NCI-H146 treated with DMSO at 0.1 percent for 48 hours (cell line): Measurements from ENCODE around the gene RAP2C.
"Not testable (repeated sequence)": the region's sequence is repeated elsewhere in the genome, so short reads cannot be mapped to it uniquely, and the experiment has no call there.

Experiments
- DNase-seq: peaks from one replicate; lab custom pipeline; 2025; ENCODE audit not compliant: unreplicated experiment; lab: John Stamatoyannopoulos, UW

Gene RAP2C

DNA sequence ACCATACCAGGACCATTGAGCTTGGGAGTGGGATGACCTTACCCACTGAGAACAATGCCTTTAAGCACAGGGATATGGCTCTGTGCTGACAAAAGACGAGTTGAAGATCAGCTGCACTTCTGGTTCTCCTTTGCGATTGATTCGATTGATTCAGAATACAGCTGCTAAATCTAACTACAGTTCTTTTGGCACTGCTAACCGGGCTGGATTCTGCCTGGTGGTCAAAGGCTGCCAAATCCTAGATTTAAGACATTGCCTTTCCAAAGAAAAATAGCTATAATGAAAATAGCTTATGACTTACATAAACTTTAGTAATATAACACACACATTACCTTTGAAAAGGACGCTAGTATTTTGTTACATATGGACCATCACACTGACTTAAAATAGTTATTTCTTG is 18.3 kb downstream of the RAP2C start:
- no peak for DNase-seq

DNA sequence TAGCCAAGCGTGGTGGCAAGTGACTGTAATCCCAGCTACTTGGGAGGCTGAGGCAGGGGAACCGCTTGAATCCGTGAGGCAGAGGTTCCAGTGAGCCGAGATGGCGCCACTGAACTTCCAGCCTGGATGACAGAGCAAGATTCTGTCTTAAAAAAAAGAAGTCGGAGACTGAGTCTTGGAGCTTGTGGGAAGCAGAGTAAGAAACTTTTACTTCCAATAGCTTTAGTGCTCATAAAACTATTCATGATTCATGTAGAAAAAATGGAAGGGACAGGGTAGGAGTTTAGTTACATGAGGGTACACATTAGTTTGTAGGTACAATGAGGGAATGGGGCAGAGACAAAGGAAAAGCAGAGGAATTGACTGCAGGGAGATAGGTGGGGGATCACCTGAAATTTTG is 19.3 kb downstream of the RAP2C start:
- no peak for DNase-seq

DNA sequence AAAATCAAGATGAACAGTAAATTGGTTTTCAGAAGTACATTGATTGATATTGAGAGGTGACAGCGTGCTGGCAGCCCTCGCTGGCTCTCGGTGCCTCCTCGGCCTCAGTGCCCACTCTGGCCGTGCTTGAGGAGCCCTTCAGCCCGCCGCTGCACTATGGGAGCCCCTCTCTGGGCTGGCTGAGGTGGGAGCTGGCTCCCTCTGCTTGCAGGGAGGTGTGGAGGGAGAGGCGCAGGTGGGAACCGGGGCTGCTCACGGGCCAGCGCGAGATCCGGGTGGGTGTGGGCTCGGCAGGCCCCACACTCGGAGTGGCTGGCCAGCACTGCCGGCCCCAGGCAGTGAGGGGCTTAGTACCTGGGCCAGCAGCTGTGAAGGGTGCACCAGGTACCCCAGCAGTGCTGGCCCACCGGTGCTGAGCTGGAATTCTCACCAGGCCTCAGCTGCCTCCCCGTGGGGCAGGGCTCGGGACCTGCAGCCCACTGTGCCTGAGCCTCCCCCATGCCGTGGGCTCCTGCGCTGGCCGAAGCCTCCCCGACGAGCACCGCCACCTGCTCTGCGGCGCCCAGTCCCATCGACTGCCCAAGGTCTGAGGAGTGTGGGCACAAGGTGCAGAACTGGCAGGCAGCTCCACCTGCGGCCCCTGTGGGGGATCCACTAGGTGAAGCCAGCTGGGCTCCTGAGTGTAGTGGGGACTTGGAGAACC is 25.2 kb downstream of the RAP2C start:
- DNase-seq: no peak

DNA sequence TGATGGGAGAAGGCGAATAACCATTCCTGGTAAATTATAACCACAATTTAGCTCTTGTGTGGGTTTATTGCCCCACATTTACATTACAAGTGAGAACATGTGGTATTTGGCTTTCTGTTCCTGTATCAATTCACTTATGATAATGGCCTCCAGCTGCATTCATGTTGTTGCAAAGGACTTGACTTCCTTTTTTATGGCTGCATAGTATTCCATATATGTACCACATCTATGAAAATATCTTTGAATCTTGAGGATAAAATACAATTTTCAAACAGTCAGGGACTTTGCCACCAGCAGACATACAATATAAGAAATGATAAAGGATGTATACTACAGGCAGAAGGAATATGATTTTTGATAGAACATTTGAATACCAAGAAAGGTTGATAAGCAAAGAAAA is 27.3 kb downstream of the RAP2C start:
- DNase-seq: no peak

DNA sequence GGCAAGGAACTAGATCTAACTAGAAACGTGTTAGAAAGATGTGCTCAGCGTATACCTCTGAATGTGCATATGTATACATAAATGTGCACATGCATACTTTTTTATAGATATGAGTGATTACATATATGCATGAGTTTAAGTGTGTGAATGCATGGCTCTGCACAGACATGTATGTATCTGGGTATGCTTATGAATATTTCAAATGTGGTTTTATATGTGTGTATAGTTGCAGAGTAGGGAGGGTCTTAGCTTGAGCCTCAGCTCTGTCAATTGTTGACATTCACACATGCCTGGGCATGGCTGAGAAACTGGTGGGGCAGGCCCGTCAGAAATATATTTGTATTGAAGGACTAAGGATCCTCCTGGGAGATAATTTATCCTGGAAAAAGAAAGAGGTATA is 31.1 kb downstream of the RAP2C start:
- DNase-seq: no peak

DNA sequence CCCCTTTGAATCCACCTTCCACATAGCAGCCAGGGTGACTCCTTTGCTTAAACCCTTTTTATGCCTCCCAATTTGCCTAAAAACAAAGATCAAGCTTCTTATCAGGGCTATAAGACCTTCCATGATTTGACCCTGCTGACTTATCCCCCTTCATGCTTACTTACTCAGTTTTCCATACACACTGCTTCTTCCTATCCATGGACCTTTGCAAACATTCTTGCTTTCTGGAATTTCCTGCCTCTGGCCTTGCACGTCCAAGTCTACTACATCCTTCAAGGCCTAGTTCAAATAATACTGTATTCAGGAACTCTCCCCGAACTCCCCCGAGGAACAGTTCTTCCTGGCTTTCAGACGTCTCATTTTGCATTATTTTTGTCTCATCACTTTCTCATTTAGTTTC is 31.8 kb downstream of the RAP2C start:
- no peak for DNase-seq

DNA sequence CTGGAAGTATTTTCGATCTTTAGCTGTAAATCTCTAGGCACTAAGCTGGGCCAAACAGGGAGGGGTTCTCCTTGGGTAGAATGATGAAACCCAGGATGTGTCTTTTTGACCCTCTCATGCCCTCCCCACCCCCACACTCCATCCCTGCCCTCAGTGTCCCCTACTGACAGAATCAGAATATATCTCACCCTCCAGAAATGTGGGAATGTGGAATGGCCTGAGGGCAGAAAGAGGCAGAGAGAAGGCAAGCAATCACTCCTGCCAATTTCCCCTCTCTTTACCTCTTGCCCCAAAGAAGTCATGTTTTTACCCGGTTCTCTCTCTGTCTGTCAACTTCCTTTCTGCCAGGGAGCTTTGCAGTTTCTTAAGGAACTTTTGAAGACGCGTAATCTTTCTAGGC is 34.4 kb downstream of the RAP2C start:
- no peak for DNase-seq

DNA sequence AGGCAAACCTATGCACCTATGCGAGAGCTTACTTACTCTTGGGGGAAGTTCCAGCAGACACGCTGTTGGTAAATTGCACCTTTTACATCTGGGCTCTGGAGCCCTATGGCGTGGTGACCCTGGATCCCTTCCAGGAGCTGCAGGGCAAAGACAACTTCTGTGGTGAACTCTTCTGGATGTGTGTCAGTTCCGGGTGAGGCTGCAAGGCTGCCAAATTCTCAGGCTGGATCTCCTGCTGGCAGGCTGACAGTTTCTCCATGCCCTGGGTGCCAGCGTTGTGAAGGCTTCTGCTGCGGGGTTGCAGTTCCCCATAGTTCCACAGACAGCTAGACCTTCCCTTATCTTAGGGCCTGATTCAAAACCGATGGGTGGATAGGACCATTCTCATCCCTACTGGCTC is 37.9 kb downstream of the RAP2C start:
- no peak for DNase-seq

DNA sequence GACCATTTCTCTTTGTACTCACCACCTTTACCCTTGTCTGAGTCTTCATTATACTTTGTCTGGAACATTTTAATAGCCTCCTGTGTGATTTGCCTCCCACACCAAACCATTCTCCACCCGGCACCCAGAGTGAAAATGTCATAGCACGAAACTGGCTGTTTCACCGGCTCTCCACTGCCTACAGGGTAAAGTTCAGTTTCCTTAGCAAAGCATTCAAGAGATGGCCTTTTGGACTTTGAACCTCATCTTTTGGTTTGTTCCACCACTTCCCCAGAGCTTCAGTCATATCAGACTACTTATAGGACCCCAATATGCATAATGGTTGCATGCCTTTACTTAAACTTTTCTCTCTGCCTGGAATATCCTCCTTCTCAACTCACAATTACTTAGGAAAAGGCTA is 38.3 kb downstream of the RAP2C start:
- no peak for DNase-seq

DNA sequence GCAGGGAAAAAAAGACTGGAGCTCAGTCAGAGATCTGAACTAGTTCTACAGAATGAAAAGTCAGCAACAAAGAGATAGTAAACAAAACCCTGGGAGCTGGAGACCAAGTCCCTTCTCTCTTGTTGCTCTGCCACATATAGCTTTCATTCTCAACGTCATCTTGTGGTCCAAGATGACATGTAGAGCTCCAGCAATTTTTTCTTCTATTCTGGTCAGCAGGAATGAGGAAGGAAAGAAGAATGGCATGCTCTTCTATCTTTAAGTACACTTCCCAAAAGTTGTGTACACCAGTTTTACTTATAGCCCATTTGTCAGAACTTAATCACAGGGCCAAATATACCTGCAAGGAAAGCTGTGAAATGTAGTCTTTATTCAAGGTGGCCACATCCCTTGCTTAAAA is 45.6 kb downstream of the RAP2C start:
- DNase-seq: no peak

DNA sequence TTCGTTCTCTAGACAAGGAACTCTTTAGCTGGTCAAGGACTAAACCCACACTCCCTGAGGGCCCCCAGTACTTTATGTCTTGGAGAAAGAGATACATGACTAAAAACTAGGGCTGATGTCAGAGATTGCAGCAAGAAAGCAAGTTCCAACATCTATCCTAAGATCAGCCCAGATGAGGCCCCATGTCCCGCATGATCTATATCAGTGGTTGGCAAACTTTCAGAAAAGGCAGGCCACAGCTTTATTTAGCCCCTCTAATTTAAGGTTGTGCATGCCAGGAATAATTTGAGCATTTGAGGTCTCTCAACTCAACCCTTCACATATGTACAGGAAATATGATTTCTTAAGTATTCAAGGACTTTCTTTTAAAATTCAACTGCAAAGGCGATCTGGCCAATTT is 47.4 kb downstream of the RAP2C start:
- DNase-seq: no peak

DNA sequence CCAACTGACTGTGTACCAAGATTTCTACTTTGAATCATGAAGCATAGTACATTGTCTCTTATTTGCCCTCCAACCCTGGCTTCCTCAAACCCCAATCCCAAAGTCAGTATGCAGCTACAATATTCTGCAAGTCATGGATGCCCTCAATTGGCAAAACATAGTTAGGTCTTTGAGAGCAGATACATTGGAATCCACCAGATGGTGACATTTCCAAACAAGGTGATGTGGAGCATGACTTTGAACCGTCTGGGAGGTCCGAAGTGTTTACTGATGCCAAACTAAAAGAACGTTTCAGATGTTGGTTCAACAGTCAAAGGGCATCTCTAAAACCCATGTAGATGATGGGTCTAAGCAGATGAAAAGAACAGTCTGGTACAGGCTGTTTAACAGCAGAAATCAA is 47.8 kb downstream of the RAP2C start:
- DNase-seq: no peak

DNA sequence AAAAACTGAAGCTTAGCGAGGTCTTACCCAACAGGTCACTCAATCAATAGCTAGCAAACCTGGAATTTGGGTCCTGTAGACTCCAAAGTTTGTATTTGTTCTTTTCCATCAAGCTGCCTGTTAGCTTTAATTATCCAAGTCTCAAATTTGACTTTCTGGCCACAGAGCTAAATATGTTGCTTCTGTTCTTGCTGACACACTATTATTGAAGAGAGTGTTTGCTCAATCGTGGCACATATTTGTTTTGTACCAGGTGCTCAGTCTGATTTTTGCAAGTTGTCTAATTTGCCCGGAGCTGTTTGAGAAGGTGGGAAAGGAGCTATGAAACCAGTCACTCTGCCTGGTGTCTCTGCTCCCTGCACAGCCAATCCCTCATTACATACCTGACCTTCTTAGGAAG is 49.7 kb downstream of the RAP2C start:
- peak; percentile 64 for DNase-seq

DNA sequence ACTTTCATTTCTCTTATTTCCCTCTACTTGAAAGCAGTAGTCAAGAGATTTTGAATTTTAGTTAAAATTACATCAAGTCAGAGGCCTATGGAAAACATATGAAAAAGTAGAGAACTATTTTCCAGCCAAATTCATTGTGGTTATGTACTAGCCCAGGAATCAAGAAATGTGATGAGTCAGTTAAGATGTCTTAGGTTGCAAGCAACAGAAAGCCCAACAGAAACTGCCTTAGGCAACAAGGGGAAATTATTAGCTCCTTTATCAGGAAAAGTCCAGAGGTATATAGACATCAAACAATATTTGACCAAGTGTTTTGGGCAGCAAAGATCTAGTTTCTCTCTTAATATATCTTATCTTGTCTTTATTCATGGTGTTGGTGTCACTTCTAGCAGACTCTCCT is 53.6 kb downstream of the RAP2C start:
- DNase-seq: no peak

DNA sequence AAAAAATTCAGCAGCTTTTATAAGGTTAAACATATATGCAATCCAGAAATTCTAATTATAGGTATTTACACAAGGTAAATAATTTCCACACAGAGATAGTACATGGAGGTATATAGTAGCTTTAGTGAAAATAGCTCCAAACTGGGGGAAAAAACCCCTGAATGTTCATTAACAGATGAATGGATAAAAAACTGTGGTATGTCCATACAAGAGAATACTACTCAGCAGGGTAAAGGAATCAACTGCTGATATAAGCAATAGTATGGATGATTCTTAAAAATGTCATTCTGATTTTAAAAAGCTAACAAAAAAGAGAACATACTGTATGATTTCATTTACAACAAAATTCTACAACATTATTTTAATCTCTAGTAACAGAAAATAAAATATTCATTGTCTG is 54.2 kb downstream of the RAP2C start:
- no peak for DNase-seq

DNA sequence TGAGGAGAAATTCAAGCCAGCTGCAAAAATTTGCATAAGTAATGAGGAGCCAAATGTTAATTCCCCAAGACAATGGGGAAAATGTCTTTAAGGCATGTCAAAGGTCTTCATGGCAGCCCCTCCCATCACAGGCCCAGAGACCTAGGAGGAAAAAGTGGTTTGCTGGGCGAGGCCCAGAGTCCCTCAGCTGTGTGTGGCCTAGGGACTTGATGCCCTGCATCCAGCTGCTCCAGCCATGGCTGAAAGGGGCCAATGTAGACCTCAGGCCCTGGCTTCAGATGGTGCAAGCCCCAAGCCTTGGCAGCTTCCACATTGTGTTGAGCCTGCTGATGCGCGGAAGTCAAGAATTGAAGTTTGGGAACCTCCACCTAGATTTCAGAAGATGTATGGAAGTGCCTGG is 56.2 kb downstream of the RAP2C start:
- DNase-seq: not testable (repeated sequence)

DNA sequence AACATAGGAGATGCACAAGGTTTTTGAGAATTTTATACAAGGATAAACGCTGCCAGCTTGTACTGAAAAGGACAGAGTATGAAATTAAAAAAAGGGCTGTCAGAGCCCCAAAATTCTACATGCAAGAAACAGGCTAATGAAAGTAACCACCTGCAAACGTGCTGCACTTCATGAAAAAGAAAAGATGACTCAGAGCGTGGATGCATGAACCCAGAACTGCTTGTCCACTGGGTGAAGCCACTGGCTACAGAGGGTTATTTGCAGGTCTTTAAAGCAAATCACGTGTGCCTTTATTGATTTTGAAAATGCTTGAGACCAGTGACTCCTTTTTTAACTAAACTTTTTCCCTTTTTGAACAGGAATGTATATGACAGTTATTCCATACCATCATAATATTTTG is 66.1 kb downstream of the RAP2C start:
- DNase-seq: no peak
